HCT116 (cell line): ENCODE measurements around the gene CREB3L4. TPM values are rescaled to one million over a fixed set of nuclear protein-coding genes. Genes with fewer than 3 reads are reported as not detected.
A peak's percentile ranks its signal among the peaks of the same experiment; 100 is the strongest.

Source experiments
- ATAC-seq: fragments of 200-7000 bp; cut with Tn5 transposase; 2 replicates; pipeline ENCODE4 v1.9.1; 2020; ENCODE audit warnings: mild to moderate bottlenecking, moderate library complexity
- BruUV-seq: library from RNA; stranded (reverse); fragments of 400-500 nt; replicated peaks from 2 replicates; lab custom pipeline; 2021; lab: Mats Ljungman, UMichigan
- CTCF ChIA-PET: fragments of 300-600 bp; sonication (Branson Sonifier 250); formaldehyde crosslinking; loops from one replicate; lab custom pipeline; 2021; ENCODE audit warnings: antibody characterized with exemption; lab: Charles Lee
- POLR2A ChIA-PET: fragments of 300-600, 350-600 bp; sonication (Branson Sonifier 250); formaldehyde crosslinking; loops from one replicate; lab custom pipeline; 2021; ENCODE audit warnings: antibody characterized with exemption; lab: Charles Lee
- RAD21 ChIA-PET, 2 experiments: fragments of 300-600 bp; sonication (Branson Sonifier 250); formaldehyde crosslinking; loops; one replicate each; lab custom pipeline; 2023; ENCODE audit warnings: low total read pairs in 2 of 2; ENCODE audit not compliant: uncharacterized antibody in 2 of 2, unreplicated experiment in 2 of 2, low non-redundant PET in 1 of 2; lab: Charles Lee
- DNase-seq: peaks from one replicate; pipeline ENCODE4 v3.0.0-alpha.2; 2010; ENCODE audit warnings: low read depth, low spot score
- H2AFZ ChIP-seq: fragments of 200-600 bp; shearing (Covaris generic), sonication (generic); 2 replicates; pipeline ENCODE4 v1.6.1; 2017; ENCODE audit warnings: low read depth, mixed run types, mixed read lengths, antibody characterized with exemption, low read length; ENCODE audit not compliant: poor library complexity, severe bottlenecking
- H3K27ac ChIP-seq: 2 replicates; pipeline ENCODE4 v1.5.1; 2012; ENCODE audit warnings: low read depth, low read length
- H3K27me3 ChIP-seq: fragments of 200-600 bp; sonication (generic); 2 replicates; pipeline ENCODE4 v1.6.1; 2016; ENCODE audit warnings: mixed run types, low read length, mixed read lengths; ENCODE audit not compliant: insufficient read depth
- H3K36me3 ChIP-seq, 2 experiments: fragments of 200-500 bp in 1 of 2; fragments of 200-600 bp in 1 of 2; sonication (Bioruptor generic) in 1 of 2; sonication (generic) in 1 of 2; 2 replicates each; pipeline versions ENCODE4 v1.5.1 to v1.6.1; 2014 to 2016; ENCODE audit warnings: low read length in 2 of 2, inconsistent platforms in 1 of 2, mixed read lengths in 1 of 2, mixed run types in 1 of 2; ENCODE audit not compliant: insufficient read depth in 2 of 2, control insufficient read depth in 1 of 2
- H3K4me1 ChIP-seq, 2 experiments: fragments of 200-600 bp in 1 of 2; sonication (generic) in 1 of 2; 2 replicates each; pipeline versions ENCODE4 v1.5.1 to v1.6.1; 2012 to 2017; ENCODE audit warnings: low read length in 2 of 2, inconsistent platforms in 1 of 2, mild to moderate bottlenecking in 1 of 2, mixed read lengths in 1 of 2, mixed run types in 1 of 2, moderate library complexity in 1 of 2; ENCODE audit not compliant: insufficient read depth in 2 of 2, control insufficient read depth in 1 of 2
- H3K4me2 ChIP-seq: fragments of 200-600 bp; sonication (generic); 2 replicates; pipeline ENCODE4 v1.6.1; 2017; ENCODE audit warnings: mixed run types, low read length, mixed read lengths
- H3K4me3 ChIP-seq, 2 experiments: fragments of 200-600 bp in 1 of 2; sonication (generic) in 1 of 2; replicated peaks in 1 of 2; 2 replicates each; pipeline ENCODE4 v1.5.1; 2011 to 2016; ENCODE audit warnings: low read length in 2 of 2, control low read depth in 1 of 2, low read depth in 1 of 2, mild to moderate bottlenecking in 1 of 2, mixed read lengths in 1 of 2, mixed run types in 1 of 2
- H3K79me2 ChIP-seq: fragments of 200-600 bp; sonication (generic); 2 replicates; pipeline ENCODE4 v1.6.1; 2017; ENCODE audit warnings: mild to moderate bottlenecking, mixed run types, low read length, moderate library complexity, mixed read lengths; ENCODE audit not compliant: insufficient read depth
- H3K9ac ChIP-seq: fragments of 200-600 bp; sonication (generic); 2 replicates; pipeline ENCODE4 v1.6.1; 2016; ENCODE audit warnings: low read length, mixed read lengths
- H3K9me2 ChIP-seq: fragments of 200-600 bp; sonication (generic), shearing (Covaris generic); 2 replicates; pipeline ENCODE4 v1.6.1; 2017; ENCODE audit warnings: mixed run types, mild to moderate bottlenecking, moderate library complexity; ENCODE audit not compliant: insufficient read depth
- H3K9me3 ChIP-seq, 2 experiments: fragments of 200-500 bp in 1 of 2; fragments of 200-600 bp in 1 of 2; sonication (Bioruptor generic) in 1 of 2; sonication (generic) in 1 of 2; 2 replicates each; pipeline ENCODE4 v1.6.1; 2014 to 2017; ENCODE audit warnings: low read length in 2 of 2, mixed read lengths in 2 of 2, inconsistent platforms in 1 of 2, low read depth in 1 of 2, mild to moderate bottlenecking in 1 of 2, mixed run types in 1 of 2, moderate library complexity in 1 of 2; ENCODE audit not compliant: control insufficient read depth in 1 of 2, insufficient read depth in 1 of 2
- H4K20me1 ChIP-seq: fragments of 200-600 bp; sonication (generic), shearing (Covaris generic); 2 replicates; pipeline ENCODE4 v1.6.1; 2017; ENCODE audit warnings: mixed run types, mild to moderate bottlenecking, moderate library complexity; ENCODE audit not compliant: insufficient read depth
- CBX3 ChIP-seq: IDR thresholded peaks from 2 replicates; pipeline ENCODE4 v1.6.1; 2012; ENCODE audit warnings: low read depth
- ELF1 ChIP-seq: IDR thresholded peaks from 2 replicates; pipeline ENCODE4 v1.6.1; 2012; ENCODE audit warnings: low read depth, borderline replicate concordance
- EZH2 ChIP-seq: fragments of 200-600 bp; sonication (generic); IDR thresholded peaks from 2 replicates; pipeline ENCODE4 v1.6.1; 2017; ENCODE audit warnings: antibody characterized with exemption, mixed run types
- EZH2phosphoT487 ChIP-seq: fragments of 200-600 bp; IDR thresholded peaks from 2 replicates; pipeline ENCODE4 v1.6.1; 2018; ENCODE audit warnings: antibody characterized with exemption, borderline replicate concordance
- JUND ChIP-seq: IDR thresholded peaks from 2 replicates; pipeline ENCODE4 v1.6.1; 2012
- POLR2A ChIP-seq: IDR thresholded peaks from 2 replicates; pipeline ENCODE4 v1.7.0; 2011; ENCODE audit warnings: borderline replicate concordance; ENCODE audit not compliant: insufficient read depth, insufficient read length; ENCODE audit errors: extremely low read depth
- SIN3A ChIP-seq: IDR thresholded peaks from 2 replicates; pipeline ENCODE4 v1.6.1; 2012; ENCODE audit warnings: low read depth
- SP1 ChIP-seq: IDR thresholded peaks from 2 replicates; pipeline ENCODE4 v1.6.1; 2012; ENCODE audit warnings: low read depth
- SRF ChIP-seq: IDR thresholded peaks from 2 replicates; pipeline ENCODE4 v1.6.1; 2012; ENCODE audit warnings: low read depth
- ZFX ChIP-seq: fragments of 450-650 bp; IDR thresholded peaks from 2 replicates; pipeline ENCODE4 v1.6.1; 2017
- intact Hi-C: fragments of 100-400 bp; cut with micrococcal nuclease; formaldehyde crosslinking; loops from 2 replicates; pipeline ENCODE4 v1.10.0; 2022
- total RNA-seq: library from RNA; stranded (reverse); gene quantifications from one replicate; pipeline ENCODE4 v1.2.1, GENCODE V29; 2021; ENCODE audit not compliant: unreplicated experiment
- TF ChIP-seq, protein P1 (sequence below): IDR thresholded peaks from 2 replicates; pipeline ENCODE4 v1.6.1; 2012
- TF ChIP-seq, protein P2 (sequence below): IDR thresholded peaks from 2 replicates; pipeline ENCODE4 v1.6.1; 2012
- TF ChIP-seq, protein P3 (sequence below), 3 experiments: fragments of 200-600 bp in 1 of 3; sonication (generic) in 1 of 3; IDR thresholded peaks in 2 of 3; conservative IDR thresholded peaks in 1 of 3; 2 replicates each; pipeline ENCODE4 v1.5.1; 2012 to 2017; ENCODE audit warnings: low read depth in 2 of 3, low read length in 2 of 3, antibody characterized with exemption in 1 of 3, borderline replicate concordance in 1 of 3, control low read depth in 1 of 3, mild to moderate bottlenecking in 1 of 3, mixed read lengths in 1 of 3, mixed run types in 1 of 3, moderate library complexity in 1 of 3; ENCODE audit not compliant: insufficient read depth in 1 of 3
- TF ChIP-seq, protein P4 (sequence below): IDR thresholded peaks from 2 replicates; pipeline ENCODE4 v1.6.1; 2011; ENCODE audit warnings: mild to moderate bottlenecking, low read length, moderate library complexity; ENCODE audit not compliant: insufficient replicate concordance; ENCODE audit errors: extremely low read depth

Gene CREB3L4
- total RNA-seq, 1 experiment from 2014 or later: 15.3 TPM

DNA sequence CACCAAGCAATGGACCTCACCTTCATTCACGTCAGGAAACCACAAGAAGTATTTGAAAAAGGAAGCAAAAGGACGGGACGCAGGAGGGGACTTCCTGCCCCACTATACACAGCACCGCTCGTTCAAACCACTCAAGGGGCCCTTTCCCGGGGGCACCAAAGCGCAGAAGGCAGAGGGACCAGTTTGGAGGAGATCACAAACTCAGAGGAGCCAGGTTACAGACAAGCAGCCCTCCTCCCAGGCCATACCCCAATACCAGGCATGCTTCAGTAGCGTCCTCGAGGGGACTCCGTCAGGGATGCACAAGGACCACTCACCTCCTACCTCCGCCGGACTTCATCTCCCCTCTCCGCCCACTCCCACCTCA, 10.0 kb upstream of the CREB3L4 start:
- peak overlapping the region; percentile 94 for H3K27ac ChIP-seq
- ChIA-PET CTCF (interaction anchor here (1.5 kb wide), 1 partner anchor 10 kb away, joined by 7 read pairs; the partner anchor contains the start of gene CREB3L4), POLR2A (interaction anchor here (1.6 to 2.7 kb wide), 2 partner anchors 13 to 33 kb away, joined by 3 to 7 read pairs; partner anchors contain the start of gene RPS27), RAD21 (no interaction called here)
- no peaks in the 10 kb centered on the region for H3K9me2 ChIP-seq
- no peak overlapping the region for H2AFZ ChIP-seq
- intact Hi-C loops: no loop called here
- no peak for DNase-seq
- peak; percentile 23 for ATAC-seq
- peaks cover 12 to 30% of the 10 kb centered on the region in 2 experiments; a peak in 3 of 4 replicates for H3K4me1 ChIP-seq
- H3K27me3 ChIP-seq: no peaks in the 10 kb centered on the region
- peaks cover 70% of the 10 kb centered on the region for H3K79me2 ChIP-seq
- H3K4me3 ChIP-seq: peak overlapping the region; percentile 64 to 88
- no peaks in the 10 kb centered on the region for H3K9me3 ChIP-seq
- BruUV-seq: no TSS peak
- H3K36me3 ChIP-seq: peaks cover 7 to 15% of the 10 kb centered on the region in 2 experiments; a peak in 2 of 4 replicates
- no peaks in the 10 kb centered on the region for H4K20me1 ChIP-seq
- peak overlapping the region; percentile 87 for H3K4me2 ChIP-seq
- H3K9ac ChIP-seq: peak overlapping the region; percentile 81
- no peak for TF ChIP-seq CBX3

DNA sequence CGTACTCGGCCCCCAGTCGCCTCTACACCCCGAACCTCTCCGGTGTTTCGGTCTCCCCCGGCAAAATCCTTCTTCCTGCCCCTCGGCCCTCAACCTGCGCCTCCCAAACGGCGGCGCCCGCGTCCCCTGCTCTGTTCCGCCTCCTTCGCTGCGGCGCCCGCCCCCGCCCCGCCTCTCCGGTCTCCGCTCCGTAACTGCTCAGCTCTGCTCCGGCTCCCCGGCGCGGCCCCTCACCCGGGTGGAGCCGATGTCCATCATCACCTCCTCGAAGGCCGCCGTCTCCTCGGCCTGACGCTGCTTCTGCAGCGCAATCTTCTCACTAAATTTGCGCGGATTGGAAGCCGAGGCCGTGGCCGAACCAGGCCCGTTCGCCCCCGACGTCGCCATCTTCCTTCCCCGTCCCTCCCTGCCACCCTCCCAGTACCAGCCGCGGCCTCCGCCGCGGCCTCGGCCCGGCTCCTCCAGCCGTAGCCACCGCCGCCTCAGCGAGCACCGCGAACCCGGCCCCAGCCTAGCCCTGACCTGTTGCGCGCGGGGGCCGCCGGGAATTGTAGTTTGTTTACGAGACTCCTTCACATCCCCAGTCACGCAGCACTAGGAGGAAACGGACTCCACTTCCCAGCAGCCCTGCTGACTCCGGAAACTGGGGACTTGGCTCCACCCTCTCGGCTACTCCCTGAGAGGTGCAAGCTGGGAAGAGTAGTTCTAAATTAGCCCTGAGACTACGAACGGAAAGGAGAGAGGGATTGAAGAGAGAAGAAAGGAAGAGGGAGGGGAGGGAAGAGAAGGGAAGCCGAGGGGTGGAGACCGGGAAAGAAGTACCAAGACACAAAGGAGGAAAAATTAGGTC, 9.4 kb upstream of the CREB3L4 start, which contains the start of gene CRTC2:
Gene CRTC2 (minus strand): TSS at position 502 of the 850 bp plus-strand sequence. CDS start 115 bp downstream, at position 387.
- H3K9me2 ChIP-seq: no peaks in the 10 kb centered on the region
- H3K4me2 ChIP-seq: peak within 1 kb of the TSS; percentile 87
- H3K27me3 ChIP-seq: no peaks in the 10 kb centered on the region
- no peaks in the 10 kb centered on the region for H4K20me1 ChIP-seq
- peaks cover 12 to 33% of the 10 kb centered on the region in 2 experiments; a peak in 3 of 4 replicates for H3K4me1 ChIP-seq
- ChIA-PET CTCF (interaction anchor here (1.3 to 1.5 kb wide), 2 partner anchors 9 to 12 kb away, joined by 4 to 7 read pairs; partner anchors contain the start of genes CREB3L4 and DENND4B), POLR2A (interaction anchor here (1.0 to 2.7 kb wide), 3 partner anchors 9 to 32 kb away, joined by 3 to 7 read pairs (median 5); partner anchors contain the start of genes CREB3L4, JTB and RPS27), RAD21 (interaction anchor here in 1 of 2 experiments (0.6 kb wide), 1 partner anchor 9 kb away, joined by 3 read pairs; the partner anchor contains the start of gene CREB3L4)
- peak within 1 kb of the TSS; percentile 81 for H3K9ac ChIP-seq
- H3K4me3 ChIP-seq: peak within 1 kb of the TSS; percentile 64 to 88
- no peaks in the 10 kb centered on the region for H3K9me3 ChIP-seq
- peaks cover 7 to 15% of the 10 kb centered on the region in 2 experiments; a peak in 2 of 4 replicates for H3K36me3 ChIP-seq
- ATAC-seq (peak; percentile 82), DNase-seq (peak; percentile 95)
- intact Hi-C loops: no loop called here
- peaks cover 72% of the 10 kb centered on the region for H3K79me2 ChIP-seq
- H3K27ac ChIP-seq: peak within 1 kb of the TSS; percentile 94
- no peak within 1 kb of the TSS for H2AFZ ChIP-seq
- BruUV-seq: no TSS peak
- TF ChIP-seq POLR2A: no peak
- TF ChIP-seq, protein P1, sequence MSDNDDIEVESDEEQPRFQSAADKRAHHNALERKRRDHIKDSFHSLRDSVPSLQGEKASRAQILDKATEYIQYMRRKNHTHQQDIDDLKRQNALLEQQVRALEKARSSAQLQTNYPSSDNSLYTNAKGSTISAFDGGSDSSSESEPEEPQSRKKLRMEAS: no peak
- TF ChIP-seq, protein P2, sequence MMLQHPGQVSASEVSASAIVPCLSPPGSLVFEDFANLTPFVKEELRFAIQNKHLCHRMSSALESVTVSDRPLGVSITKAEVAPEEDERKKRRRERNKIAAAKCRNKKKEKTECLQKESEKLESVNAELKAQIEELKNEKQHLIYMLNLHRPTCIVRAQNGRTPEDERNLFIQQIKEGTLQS: no peak
- no peak for TF ChIP-seq EZH2
- TF ChIP-seq SIN3A: no peak
- TF ChIP-seq ELF1: no peak
- TF ChIP-seq SRF: no peak
- TF ChIP-seq SP1: no peak
- TF ChIP-seq, protein P3, sequence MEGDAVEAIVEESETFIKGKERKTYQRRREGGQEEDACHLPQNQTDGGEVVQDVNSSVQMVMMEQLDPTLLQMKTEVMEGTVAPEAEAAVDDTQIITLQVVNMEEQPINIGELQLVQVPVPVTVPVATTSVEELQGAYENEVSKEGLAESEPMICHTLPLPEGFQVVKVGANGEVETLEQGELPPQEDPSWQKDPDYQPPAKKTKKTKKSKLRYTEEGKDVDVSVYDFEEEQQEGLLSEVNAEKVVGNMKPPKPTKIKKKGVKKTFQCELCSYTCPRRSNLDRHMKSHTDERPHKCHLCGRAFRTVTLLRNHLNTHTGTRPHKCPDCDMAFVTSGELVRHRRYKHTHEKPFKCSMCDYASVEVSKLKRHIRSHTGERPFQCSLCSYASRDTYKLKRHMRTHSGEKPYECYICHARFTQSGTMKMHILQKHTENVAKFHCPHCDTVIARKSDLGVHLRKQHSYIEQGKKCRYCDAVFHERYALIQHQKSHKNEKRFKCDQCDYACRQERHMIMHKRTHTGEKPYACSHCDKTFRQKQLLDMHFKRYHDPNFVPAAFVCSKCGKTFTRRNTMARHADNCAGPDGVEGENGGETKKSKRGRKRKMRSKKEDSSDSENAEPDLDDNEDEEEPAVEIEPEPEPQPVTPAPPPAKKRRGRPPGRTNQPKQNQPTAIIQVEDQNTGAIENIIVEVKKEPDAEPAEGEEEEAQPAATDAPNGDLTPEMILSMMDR (IDR thresholded peaks at IDR 0.05 in 2 of 3, conservative IDR thresholded peaks at IDR 0.05 in 1 of 3; ENCODE audit: borderline replicate concordance in 1 of 3, insufficient read depth in 1 of 3, low read depth in 2 of 3, low read length in 2 of 3): no peak
- peak; percentile 94 for TF ChIP-seq ZFX
- TF ChIP-seq EZH2phosphoT487: no peak
- TF ChIP-seq, protein P4, sequence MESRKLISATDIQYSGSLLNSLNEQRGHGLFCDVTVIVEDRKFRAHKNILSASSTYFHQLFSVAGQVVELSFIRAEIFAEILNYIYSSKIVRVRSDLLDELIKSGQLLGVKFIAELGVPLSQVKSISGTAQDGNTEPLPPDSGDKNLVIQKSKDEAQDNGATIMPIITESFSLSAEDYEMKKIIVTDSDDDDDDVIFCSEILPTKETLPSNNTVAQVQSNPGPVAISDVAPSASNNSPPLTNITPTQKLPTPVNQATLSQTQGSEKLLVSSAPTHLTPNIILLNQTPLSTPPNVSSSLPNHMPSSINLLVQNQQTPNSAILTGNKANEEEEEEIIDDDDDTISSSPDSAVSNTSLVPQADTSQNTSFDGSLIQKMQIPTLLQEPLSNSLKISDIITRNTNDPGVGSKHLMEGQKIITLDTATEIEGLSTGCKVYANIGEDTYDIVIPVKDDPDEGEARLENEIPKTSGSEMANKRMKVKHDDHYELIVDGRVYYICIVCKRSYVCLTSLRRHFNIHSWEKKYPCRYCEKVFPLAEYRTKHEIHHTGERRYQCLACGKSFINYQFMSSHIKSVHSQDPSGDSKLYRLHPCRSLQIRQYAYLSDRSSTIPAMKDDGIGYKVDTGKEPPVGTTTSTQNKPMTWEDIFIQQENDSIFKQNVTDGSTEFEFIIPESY: peak; percentile 67
- no peak for TF ChIP-seq JUND
